Trophoblast cell (in vitro differentiated cells and primary cell): ENCODE results near the gene ZBTB7C.

Experiments used
- DNase-seq, 2 donors: peaks; one replicate each; pipeline ENCODE4 v3.0.0-alpha.2; 2016
- H2AFZ ChIP-seq: 2 replicates; pipeline ENCODE4 v1.6.1; 2013; ENCODE audit warnings: low read length, moderate library complexity, mild to moderate bottlenecking; ENCODE audit not compliant: insufficient read depth, poor library complexity
- H2AK5ac ChIP-seq: 2 replicates; pipeline ENCODE4 v1.6.1; 2013; ENCODE audit warnings: mild to moderate bottlenecking, low read length
- H2BK120ac ChIP-seq: 2 replicates; pipeline ENCODE4 v1.6.1; 2013; ENCODE audit warnings: low read length, mild to moderate bottlenecking, moderate library complexity; ENCODE audit not compliant: insufficient read depth, poor library complexity
- H2BK12ac ChIP-seq: 2 replicates; pipeline ENCODE4 v1.6.1; 2013; ENCODE audit warnings: mild to moderate bottlenecking, low read length, moderate library complexity
- H2BK5ac ChIP-seq: 2 replicates; pipeline ENCODE4 v1.6.1; 2013; ENCODE audit warnings: low read length, low read depth, moderate library complexity, mild to moderate bottlenecking; ENCODE audit not compliant: poor library complexity
- H3K14ac ChIP-seq: 2 replicates; pipeline ENCODE4 v1.6.1; 2013; ENCODE audit warnings: mild to moderate bottlenecking, low read length
- H3K18ac ChIP-seq: 2 replicates; pipeline ENCODE4 v1.6.1; 2013; ENCODE audit warnings: mild to moderate bottlenecking, low read length
- H3K23ac ChIP-seq: 2 replicates; pipeline ENCODE4 v1.6.1; 2013; ENCODE audit warnings: low read length
- H3K27ac ChIP-seq: 2 replicates; pipeline ENCODE4 v1.5.1; 2013; ENCODE audit warnings: low read depth, mild to moderate bottlenecking, inconsistent platforms, low read length, moderate library complexity
- H3K27me3 ChIP-seq: 2 replicates; pipeline ENCODE4 v1.6.1; 2013; ENCODE audit warnings: inconsistent platforms, mild to moderate bottlenecking, low read length, moderate library complexity; ENCODE audit not compliant: insufficient read depth
- H3K36me3 ChIP-seq, 2 experiments: 1 replicate in 1 of 2; 2 replicates in 1 of 2; pipeline ENCODE4 v1.6.1; 2013; ENCODE audit warnings: low read length in 2 of 2, mild to moderate bottlenecking in 2 of 2, moderate library complexity in 1 of 2; ENCODE audit not compliant: insufficient read depth in 2 of 2, control insufficient read depth in 1 of 2
- H3K4ac ChIP-seq: 2 replicates; pipeline ENCODE4 v1.6.1; 2013; ENCODE audit warnings: low read depth, mild to moderate bottlenecking, low read length, moderate library complexity
- H3K4me1 ChIP-seq, 2 experiments: 1 replicate in 1 of 2; 2 replicates in 1 of 2; pipeline ENCODE4 v1.6.1; 2013; ENCODE audit warnings: low read length in 2 of 2, mild to moderate bottlenecking in 2 of 2, moderate library complexity in 1 of 2; ENCODE audit not compliant: insufficient read depth in 2 of 2, control insufficient read depth in 1 of 2
- H3K4me2 ChIP-seq: 2 replicates; pipeline ENCODE4 v1.6.1; 2013; ENCODE audit warnings: inconsistent platforms, mild to moderate bottlenecking, low read length, moderate library complexity
- H3K4me3 ChIP-seq: 2 replicates; pipeline ENCODE4 v1.5.1; 2013; ENCODE audit warnings: mild to moderate bottlenecking, low read depth, low read length, inconsistent platforms
- H3K79me1 ChIP-seq: one replicate; pipeline ENCODE4 v1.6.1; 2013; ENCODE audit warnings: low read length
- H3K79me2 ChIP-seq: 2 replicates; pipeline ENCODE4 v1.6.1; 2013; ENCODE audit warnings: low read length, mild to moderate bottlenecking; ENCODE audit not compliant: control insufficient read depth, insufficient read depth, poor library complexity
- H3K9ac ChIP-seq: 2 replicates; pipeline ENCODE4 v1.6.1; 2013; ENCODE audit warnings: mild to moderate bottlenecking, low read length
- H3K9me3 ChIP-seq: 2 replicates; pipeline ENCODE4 v1.6.1; 2013; ENCODE audit warnings: low read depth, mild to moderate bottlenecking, control low read depth, inconsistent platforms, low read length; ENCODE audit not compliant: insufficient read depth
- H4K12ac ChIP-seq: 2 replicates; pipeline ENCODE4 v1.6.1; 2013; ENCODE audit warnings: low read depth, mild to moderate bottlenecking, low read length, moderate library complexity
- H4K8ac ChIP-seq: 2 replicates; pipeline ENCODE4 v1.6.1; 2013; ENCODE audit warnings: low read depth, mild to moderate bottlenecking, low read length, moderate library complexity
- H4K91ac ChIP-seq: one replicate; pipeline ENCODE4 v1.6.1; 2013; ENCODE audit warnings: low read depth, mild to moderate bottlenecking, low read length, moderate library complexity
- WGBS: extraction: QIAGEN DNeasy Blood & Tissue Kit; methylation state at CpG from one replicate; pipeline ENCODE4 v1.1.7; 2013; ENCODE audit warnings: missing lambda C conversion rate; ENCODE audit not compliant: insufficient read length, insufficient coverage; ENCODE audit errors: extremely low coverage; 5-methylcytosine and 5-hydroxymethylcytosine counted together

ZBTB7C gene

GRCh38 chr18:48060346-48060745 lies 348.8 kb downstream of the ZBTB7C start:
- Histone ChIP-seq H3K27me3 (no peaks in the 10 kb centered on the region), H2BK5ac (no peak overlapping the region), H3K79me2 (no peaks in the 10 kb centered on the region), H4K91ac (no peak overlapping the region), H3K9ac (no peak overlapping the region), H2BK12ac (no peak overlapping the region), H3K4me2 (no peak overlapping the region), H3K79me1 (no peaks in the 10 kb centered on the region), H3K4me1 (peaks cover 0 to 5% of the 10 kb centered on the region in 2 experiments), H2BK120ac (no peak overlapping the region), H3K9me3 (no peaks in the 10 kb centered on the region), H4K12ac (no peak overlapping the region), H2AK5ac (no peak overlapping the region), H3K36me3 (no peaks in the 10 kb centered on the region), H3K4ac (no peak overlapping the region), H2AFZ (no peak overlapping the region), H4K8ac (no peak overlapping the region), H3K23ac (no peak overlapping the region), H3K27ac (no peak overlapping the region), H3K14ac (no peak overlapping the region), H3K18ac (no peak overlapping the region), H3K4me3 (no peak overlapping the region)
- no CpG with 5 or more reads among the region's 4 CpGs for WGBS
- no peak for DNase-seq

GRCh38 chr18:48059455-48060010 lies 349.6 kb downstream of the ZBTB7C start:
- no peaks in the 10 kb centered on the region for H3K27me3 ChIP-seq

GRCh38 chr18:48058486-48058885 lies 350.7 kb downstream of the ZBTB7C start:
- no peaks in the 10 kb centered on the region for H3K4me1 ChIP-seq
- no peak overlapping the region for H4K91ac ChIP-seq
- H2AK5ac ChIP-seq, result no peak overlapping the region
- H2AFZ ChIP-seq, result no peak overlapping the region
- no peak overlapping the region for H4K12ac ChIP-seq
- no peaks in the 10 kb centered on the region for H3K36me3 ChIP-seq
- no peak overlapping the region for H2BK120ac ChIP-seq
- H3K14ac ChIP-seq, result no peak overlapping the region
- H3K4me3 ChIP-seq, result no peak overlapping the region
- WGBS, result no CpG with 5 or more reads among the region's 6 CpGs
- H3K79me1 ChIP-seq, result no peaks in the 10 kb centered on the region
- H3K79me2 ChIP-seq, result no peaks in the 10 kb centered on the region
- H3K9me3 ChIP-seq, result no peaks in the 10 kb centered on the region
- no peak overlapping the region for H2BK12ac ChIP-seq
- no peak overlapping the region for H4K8ac ChIP-seq
- H3K9ac ChIP-seq, result no peak overlapping the region
- H3K4me2 ChIP-seq, result no peak overlapping the region
- no peak overlapping the region for H3K23ac ChIP-seq
- H2BK5ac ChIP-seq, result no peak overlapping the region
- H3K4ac ChIP-seq, result no peak overlapping the region
- H3K27me3 ChIP-seq, result no peaks in the 10 kb centered on the region
- no peak for DNase-seq
- H3K18ac ChIP-seq, result no peak overlapping the region
- H3K27ac ChIP-seq, result no peak overlapping the region

More at GRCh38 chr18:48059455-48060010, 349.6 kb downstream of the ZBTB7C start:
- Histone ChIP-seq H3K18ac (no peak overlapping the region), H3K79me1 (no peaks in the 10 kb centered on the region), H3K9me3 (no peaks in the 10 kb centered on the region), H2BK5ac (no peak overlapping the region), H4K8ac (no peak overlapping the region), H2AK5ac (no peak overlapping the region), H2AFZ (no peak overlapping the region), H4K12ac (no peak overlapping the region), H3K27ac (no peak overlapping the region), H3K36me3 (no peaks in the 10 kb centered on the region), H3K14ac (no peak overlapping the region), H3K4ac (no peak overlapping the region), H2BK120ac (no peak overlapping the region), H3K79me2 (no peaks in the 10 kb centered on the region), H3K9ac (no peak overlapping the region), H3K4me2 (no peak overlapping the region), H3K4me1 (no peaks in the 10 kb centered on the region), H4K91ac (no peak overlapping the region), H3K4me3 (no peak overlapping the region), H2BK12ac (no peak overlapping the region), H3K23ac (no peak overlapping the region)
- no CpG with 5 or more reads among the region's 5 CpGs for WGBS
- no peak for DNase-seq

GRCh38 chr18:48057018-48057417 lies 352.2 kb downstream of the ZBTB7C start:
- Histone ChIP-seq H3K4ac (no peak overlapping the region), H3K4me3 (no peak overlapping the region), H2BK5ac (no peak overlapping the region), H4K8ac (no peak overlapping the region), H3K79me1 (no peaks in the 10 kb centered on the region), H3K27me3 (no peaks in the 10 kb centered on the region), H3K4me2 (no peak overlapping the region), H3K23ac (no peak overlapping the region), H2BK12ac (no peak overlapping the region), H3K18ac (no peak overlapping the region), H3K79me2 (no peaks in the 10 kb centered on the region), H2BK120ac (no peak overlapping the region), H2AFZ (no peak overlapping the region), H3K36me3 (no peaks in the 10 kb centered on the region), H4K12ac (no peak overlapping the region), H3K9ac (no peak overlapping the region), H3K14ac (no peak overlapping the region), H4K91ac (no peak overlapping the region), H3K27ac (no peak overlapping the region), H3K4me1 (no peaks in the 10 kb centered on the region), H3K9me3 (no peaks in the 10 kb centered on the region), H2AK5ac (no peak overlapping the region)
- no peak for DNase-seq
